Colonic mucosa (tissue), 4 donors: Measurements from ENCODE around the gene BASP1. TPM values are rescaled to one million over a fixed set of nuclear protein-coding genes. Genes with fewer than 3 reads are reported as not detected.

ENCODE experiments used
- DNase-seq: peaks from one replicate; pipeline ENCODE4 v3.0.0-alpha.2; 2020
- H3K27ac ChIP-seq: fragments of 200-600 bp; one replicate; pipeline ENCODE4 v1.8.0; 2021
- H3K27me3 ChIP-seq: fragments of 200-600 bp; one replicate; pipeline ENCODE4 v1.8.0; 2021
- H3K36me3 ChIP-seq: fragments of 200-600 bp; one replicate; pipeline ENCODE4 v1.8.0; 2021
- H3K4me1 ChIP-seq: fragments of 200-600 bp; one replicate; pipeline ENCODE4 v1.8.0; 2021; ENCODE audit warnings: mild to moderate bottlenecking
- H3K4me3 ChIP-seq: fragments of 200-600 bp; one replicate; pipeline ENCODE4 v1.8.0; 2021
- H3K9ac ChIP-seq, 2 donors: one replicate each; pipeline ENCODE4 v1.7.0; 2013; ENCODE audit warnings: control low read depth in 2 of 2, low read depth in 2 of 2, low read length in 2 of 2
- H3K9me3 ChIP-seq: fragments of 200-600 bp; one replicate; pipeline ENCODE4 v1.8.0; 2021
- CTCF ChIP-seq: fragments of 200-600 bp; IDR thresholded peaks from one replicate; pipeline ENCODE4 v1.8.0; 2022; ENCODE audit warnings: antibody characterized with exemption, mild to moderate bottlenecking
- intact Hi-C: fragments of 100-400 bp; cut with DNase I; formaldehyde crosslinking; loops from one replicate; pipeline ENCODE4 v1.14.1; 2022
- total RNA-seq, 2 donors: library from RNA; stranded (reverse); fragmentation: NEBNext Ultra II Directional in 1 of 2; extraction: Animal tissue kit (Norgen Biotek cat#: 25700) in 1 of 2; gene quantifications; one replicate each; pipeline ENCODE4 v1.2.1, GENCODE V29; 2021
- donor health status: healthy.
- donor health status: DM: no; HTN: no; CAD: no.
- donor health status: DM: no; HTN: no; CAD: no.

The BASP1 gene
- total RNA-seq, 2 donors from 2014 or later, result 4.2 to 5.5 TPM

DNA sequence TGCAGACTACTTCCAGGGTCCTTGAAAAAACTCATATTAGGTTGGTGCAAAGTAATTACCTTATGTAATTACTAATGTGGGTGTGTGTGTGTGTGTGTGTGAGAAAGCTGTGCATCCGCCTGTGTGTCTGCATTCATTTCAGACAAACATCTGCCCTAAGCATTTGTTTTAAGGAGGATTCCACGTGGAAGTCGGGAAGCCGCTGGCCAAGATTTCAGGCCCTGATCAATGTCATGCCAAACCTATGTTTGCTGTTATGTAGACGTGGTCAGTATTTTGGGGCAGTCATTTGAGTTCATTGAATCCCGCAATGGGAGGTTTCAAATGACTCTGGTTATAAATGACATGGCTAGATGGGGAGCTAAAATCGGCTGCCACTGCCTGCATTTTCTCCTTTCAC, 33.6 kb upstream of the BASP1 start:
- H3K9ac ChIP-seq, result no peak overlapping the region
- no peaks in the 10 kb centered on the region for H3K36me3 ChIP-seq
- H3K27me3 ChIP-seq, result no peaks in the 10 kb centered on the region
- no peaks in the 10 kb centered on the region for H3K4me1 ChIP-seq
- no peak overlapping the region for H3K27ac ChIP-seq
- DNase-seq, result no peak
- no peaks in the 10 kb centered on the region for H3K9me3 ChIP-seq
- no peak for TF ChIP-seq CTCF
- H3K4me3 ChIP-seq, result no peak overlapping the region
- intact Hi-C loops, result no loop called here

- no peaks in the 10 kb centered on the region for H3K27me3 ChIP-seq
- H3K27ac ChIP-seq, result no peak overlapping the region
- TF ChIP-seq CTCF, result no peak
- H3K9ac ChIP-seq, result no peak overlapping the region
- no peaks in the 10 kb centered on the region for H3K4me1 ChIP-seq
- DNase-seq, result no peak
- H3K4me3 ChIP-seq, result no peak overlapping the region
- no peaks in the 10 kb centered on the region for H3K36me3 ChIP-seq
- intact Hi-C loops, result no loop called here
- H3K9me3 ChIP-seq, result no peaks in the 10 kb centered on the region
Observed at GRCh38 chr5:17184588-17184987, 32.8 kb upstream of the BASP1 start.

- no peak overlapping the region for H3K27ac ChIP-seq
- no peak for TF ChIP-seq CTCF
- intact Hi-C loops, result loop anchor here (5.0 kb wide), 1 partner anchor 248 kb away; the partner anchor contains the start of gene MYO10
- H3K4me1 ChIP-seq, result no peaks in the 10 kb centered on the region
- no peaks in the 10 kb centered on the region for H3K27me3 ChIP-seq
- no peak overlapping the region for H3K9ac ChIP-seq
- no peaks in the 10 kb centered on the region for H3K9me3 ChIP-seq
- no peaks in the 10 kb centered on the region for H3K36me3 ChIP-seq
- no peak for DNase-seq
- H3K4me3 ChIP-seq, result no peak overlapping the region
Observed at GRCh38 chr5:17185349-17185748, 32.1 kb upstream of the BASP1 start.

DNA sequence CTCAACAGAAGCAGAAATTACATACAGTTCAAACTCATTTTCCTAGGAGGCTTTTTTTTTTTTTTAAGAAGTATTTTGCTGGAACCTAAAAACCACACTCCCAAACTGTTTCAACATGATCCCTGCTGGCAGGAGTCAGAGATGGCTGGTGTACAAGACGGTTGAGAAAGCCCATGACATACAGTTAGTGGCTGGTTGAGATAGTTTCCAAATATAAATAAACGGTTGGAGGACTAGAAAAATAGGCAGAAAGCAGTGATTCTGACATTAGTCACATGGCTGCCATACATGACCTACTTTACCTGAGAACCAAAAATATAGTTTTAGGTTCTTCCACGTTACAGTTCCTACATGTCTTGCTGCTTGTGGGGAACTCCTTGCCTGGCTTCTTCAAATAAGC, 31.7 kb upstream of the BASP1 start:
- H3K4me3 ChIP-seq, result no peak overlapping the region
- no peaks in the 10 kb centered on the region for H3K4me1 ChIP-seq
- H3K9ac ChIP-seq, result no peak overlapping the region
- no peak overlapping the region for H3K27ac ChIP-seq
- no peak for DNase-seq
- H3K36me3 ChIP-seq, result no peaks in the 10 kb centered on the region
- no peaks in the 10 kb centered on the region for H3K27me3 ChIP-seq
- H3K9me3 ChIP-seq, result no peaks in the 10 kb centered on the region
- no peak for TF ChIP-seq CTCF
- intact Hi-C loops, result loop anchor here (5.0 kb wide), 1 partner anchor 248 kb away; the partner anchor contains the start of gene MYO10

DNA sequence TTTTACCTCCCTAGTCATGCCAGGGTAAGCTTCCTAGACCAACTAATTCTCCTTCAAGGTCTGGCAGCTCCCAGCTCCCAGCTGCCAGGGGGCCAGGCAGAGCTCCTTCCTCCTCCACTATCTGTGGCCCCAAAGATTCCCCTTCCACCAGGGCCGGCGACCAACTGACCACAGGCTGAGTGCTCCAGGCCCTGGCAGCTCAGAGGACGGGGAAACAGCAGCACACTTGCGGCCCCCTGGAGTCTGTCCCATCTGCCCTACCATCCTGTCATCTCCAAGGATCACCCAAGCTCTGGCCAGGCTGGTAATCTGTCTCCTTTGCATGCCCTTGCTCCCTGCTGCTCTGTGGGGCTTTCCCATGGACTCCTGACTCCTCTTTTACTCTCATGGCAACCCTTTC, 31.2 kb upstream of the BASP1 start:
- Histone ChIP-seq H3K4me1 (no peaks in the 10 kb centered on the region), H3K27me3 (no peaks in the 10 kb centered on the region), H3K36me3 (no peaks in the 10 kb centered on the region), H3K27ac (no peak overlapping the region), H3K9ac (no peak overlapping the region), H3K9me3 (no peaks in the 10 kb centered on the region), H3K4me3 (no peak overlapping the region)
- DNase-seq, result no peak
- TF ChIP-seq CTCF, result no peak
- intact Hi-C loops, result loop anchor here (5.0 kb wide), 1 partner anchor 249 kb away; the partner anchor contains the start of gene MYO10
